SIG-M5 treated with dmso at 0.1 percent for 504 hours (cell line): ENCODE data around the gene IRS2.
A peak's percentile ranks its signal among the peaks of the same experiment; 100 is the strongest.

Experiments used
- DNase-seq: peaks from one replicate; lab custom pipeline; 2025; ENCODE audit not compliant: unreplicated experiment; lab: John Stamatoyannopoulos, UW

Gene IRS2

DNA sequence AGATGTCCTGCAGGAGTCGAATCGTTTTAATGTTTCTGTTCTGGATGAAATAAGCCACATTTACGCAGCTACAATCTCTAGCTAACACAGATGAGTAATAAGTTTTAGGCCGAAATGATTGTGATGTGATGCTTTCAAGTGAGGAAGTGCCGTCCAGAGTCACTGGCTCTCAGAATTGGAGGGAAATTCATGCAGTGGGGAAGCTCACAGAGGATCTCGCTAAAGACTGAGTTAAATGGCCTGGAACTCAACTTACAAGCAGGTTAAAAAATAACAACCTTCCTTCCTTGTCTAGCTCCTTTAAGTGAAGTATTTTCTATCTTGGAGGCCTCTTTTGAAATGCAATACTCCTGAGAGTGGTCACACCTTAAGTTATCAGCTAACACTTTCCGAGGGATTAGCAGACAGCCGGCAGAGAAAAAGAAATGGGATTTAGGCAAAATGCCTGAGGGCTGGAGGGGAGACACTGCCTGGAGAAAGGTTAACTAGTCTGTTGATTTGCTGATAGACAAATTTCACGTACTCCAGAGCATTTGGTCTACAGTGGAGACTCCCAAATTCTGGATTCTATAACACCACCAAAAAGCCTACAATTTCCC is 74.2 kb downstream of the IRS2 start:
- no peak for DNase-seq

DNA sequence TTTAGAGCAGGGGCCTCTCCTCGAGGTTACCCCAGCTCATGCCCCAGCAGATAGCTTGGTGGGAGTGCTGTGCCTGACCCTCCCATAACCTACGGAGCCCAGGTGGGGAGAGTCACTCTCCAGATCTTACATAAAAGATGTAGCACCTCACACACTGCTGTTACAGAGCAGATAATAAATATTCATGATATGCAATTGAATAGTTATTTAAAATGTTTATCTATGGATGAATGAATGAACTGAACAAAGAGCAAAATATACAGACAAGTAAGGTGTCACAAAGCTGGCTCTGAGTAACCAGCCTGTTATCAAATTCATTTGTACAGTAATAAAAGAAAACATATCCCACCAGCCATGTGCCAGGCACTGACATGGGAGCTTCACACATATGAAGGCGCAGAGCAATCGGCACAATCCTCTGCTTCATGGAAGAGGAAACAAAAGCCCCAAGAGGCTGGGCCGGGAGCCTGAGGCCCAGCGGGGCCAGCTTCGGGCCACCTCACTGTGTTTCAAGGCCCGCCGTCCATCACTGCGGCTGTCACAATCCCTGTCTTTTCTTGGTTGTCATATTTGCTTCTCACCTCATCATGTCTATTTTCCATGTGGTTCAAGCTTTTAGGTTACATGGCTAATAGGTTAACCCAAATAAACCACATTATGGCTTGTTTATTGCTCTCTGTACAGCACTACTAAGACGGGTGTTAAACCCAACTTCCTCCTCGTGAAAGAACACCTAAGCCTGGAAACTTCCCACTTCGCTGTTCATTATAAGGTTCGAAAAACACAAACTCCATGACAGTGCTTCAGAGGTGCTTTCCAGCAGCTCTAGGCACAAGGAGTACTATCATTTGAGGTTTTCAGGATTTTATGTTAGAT is 78.4 kb downstream of the IRS2 start:
- no peak for DNase-seq

DNA sequence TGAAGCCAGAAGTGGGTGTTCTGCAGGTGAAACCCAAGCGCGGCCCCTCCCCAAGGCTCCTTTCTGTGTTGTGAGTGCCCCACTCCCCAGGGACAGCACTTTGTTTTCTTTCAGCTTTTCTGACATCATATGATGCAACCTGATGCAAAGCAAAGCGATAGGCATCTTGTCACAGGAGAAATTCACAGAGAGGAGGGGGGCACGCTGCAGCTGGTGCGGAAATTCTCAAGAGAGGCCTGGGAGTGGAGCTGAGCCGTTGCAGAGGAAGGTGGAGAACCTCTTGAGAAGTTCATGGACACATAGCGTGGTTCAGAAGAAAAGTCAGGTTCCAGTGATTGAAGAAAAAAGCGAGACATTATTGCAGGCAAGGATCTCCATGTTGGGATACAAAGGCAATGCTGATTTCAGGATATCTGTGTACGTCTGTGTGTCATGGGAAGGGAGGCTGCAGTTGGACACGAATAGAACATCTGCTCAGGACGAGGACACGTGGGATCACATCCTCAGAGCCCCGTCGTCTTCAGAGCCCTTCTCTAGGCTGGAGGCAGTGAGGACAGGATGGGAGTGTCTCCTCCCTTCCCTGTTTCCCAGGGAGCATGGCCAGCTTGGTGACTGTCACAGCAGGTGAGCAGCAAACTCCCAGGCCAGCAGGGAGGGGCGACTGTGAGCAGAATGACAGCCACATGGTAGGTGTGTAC is 79.2 kb downstream of the IRS2 start:
- no peak for DNase-seq

DNA sequence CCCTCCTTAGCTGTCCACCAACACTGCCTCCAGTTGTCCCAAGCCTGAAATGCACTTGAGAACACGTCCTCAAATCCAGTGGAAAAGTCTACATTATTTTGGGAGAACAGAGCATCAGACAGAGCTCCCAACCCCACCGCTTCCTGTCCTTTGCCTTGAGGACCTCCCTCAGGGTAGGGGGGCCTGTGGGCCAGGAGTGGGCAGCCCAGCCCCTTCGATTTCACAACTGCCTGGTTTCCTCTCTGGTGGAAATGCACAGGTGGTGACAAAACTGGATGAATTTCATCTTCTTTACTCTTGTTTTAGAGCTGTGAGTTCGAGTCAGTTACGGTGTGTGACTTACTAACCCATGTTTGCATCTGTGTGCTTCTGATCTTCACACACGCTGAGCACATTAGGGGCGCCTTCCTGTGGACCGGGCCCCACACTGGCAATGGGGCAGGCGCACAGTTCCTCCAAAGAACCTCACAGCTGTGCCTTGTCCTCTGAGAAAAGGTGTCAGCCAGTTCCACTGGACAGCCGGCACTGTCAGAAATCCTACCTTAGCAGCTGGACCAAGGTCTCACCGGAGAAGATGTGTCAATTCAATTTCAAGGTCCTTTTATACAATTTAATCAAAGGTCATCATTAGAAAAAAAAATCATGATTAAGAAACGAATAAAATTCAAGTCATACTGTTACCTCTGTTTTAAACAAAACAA is 80.2 kb downstream of the IRS2 start:
- peak; percentile 11 for DNase-seq

DNA sequence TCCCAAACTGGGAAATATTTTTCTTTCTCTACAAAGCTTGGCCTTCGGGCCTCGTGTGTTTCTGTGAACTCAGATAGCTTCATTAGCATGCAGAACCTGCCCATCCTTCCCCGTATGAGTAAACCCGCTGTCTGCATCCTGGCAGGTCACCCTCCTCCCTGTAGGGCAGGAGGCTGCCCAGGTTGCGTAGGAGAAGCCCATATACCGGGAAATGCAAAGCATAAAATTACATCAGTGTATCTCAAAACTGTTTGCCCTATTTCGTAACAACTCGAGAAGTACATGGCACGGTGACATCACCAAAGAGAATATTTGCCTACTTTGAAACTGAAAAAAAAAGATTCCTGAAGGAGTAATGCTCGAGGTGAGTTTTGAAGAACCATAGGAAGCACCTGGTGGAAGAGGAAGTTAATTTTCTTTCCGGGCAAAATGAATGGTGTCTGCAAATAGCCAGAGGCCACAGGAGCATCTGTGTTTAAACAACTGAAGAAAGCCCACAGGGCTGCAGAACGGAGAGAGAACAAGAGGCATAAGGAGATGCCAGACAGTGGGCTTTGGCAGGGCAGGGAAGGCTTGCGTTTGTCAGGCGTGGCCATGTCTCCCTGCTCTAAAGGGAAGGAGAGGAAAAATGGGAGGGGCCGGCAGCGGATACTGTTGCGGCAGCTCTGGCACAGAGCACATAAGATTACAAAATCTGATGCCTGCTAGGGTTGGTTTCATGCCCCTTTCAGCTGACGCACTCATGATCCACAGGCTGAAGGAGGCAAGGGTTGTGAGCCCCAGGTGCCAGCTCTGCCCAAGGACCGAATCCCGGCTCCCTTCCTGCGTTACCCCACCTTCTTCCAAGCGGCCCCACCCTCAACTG is 81.4 kb downstream of the IRS2 start:
- DNase-seq: peak; percentile 87

DNA sequence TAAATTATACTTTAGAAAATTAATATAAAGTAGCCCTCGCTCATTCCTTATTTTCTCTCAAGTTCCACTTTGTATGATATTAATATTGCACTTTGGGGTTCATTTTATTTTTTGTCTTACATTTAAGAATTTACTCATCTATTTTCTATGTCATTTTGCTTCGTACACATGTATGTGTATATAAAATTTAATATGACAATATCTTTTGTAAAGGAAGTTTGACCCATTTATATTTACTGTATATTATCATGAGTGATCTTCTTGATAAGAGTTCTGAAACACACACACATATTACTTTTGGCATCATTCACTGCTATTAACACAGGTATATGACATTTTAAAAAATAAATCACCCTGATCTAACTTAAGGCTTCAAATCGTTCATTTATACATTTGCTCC is 83.1 kb downstream of the IRS2 start:
- DNase-seq: no peak
